D341Med (cell line): ENCODE results near the gene HPCA.

Experiments
- DNase-seq: peaks from one replicate; pipeline ENCODE4 v3.0.0; 2012; ENCODE audit warnings: low spot score

The HPCA gene

DNA sequence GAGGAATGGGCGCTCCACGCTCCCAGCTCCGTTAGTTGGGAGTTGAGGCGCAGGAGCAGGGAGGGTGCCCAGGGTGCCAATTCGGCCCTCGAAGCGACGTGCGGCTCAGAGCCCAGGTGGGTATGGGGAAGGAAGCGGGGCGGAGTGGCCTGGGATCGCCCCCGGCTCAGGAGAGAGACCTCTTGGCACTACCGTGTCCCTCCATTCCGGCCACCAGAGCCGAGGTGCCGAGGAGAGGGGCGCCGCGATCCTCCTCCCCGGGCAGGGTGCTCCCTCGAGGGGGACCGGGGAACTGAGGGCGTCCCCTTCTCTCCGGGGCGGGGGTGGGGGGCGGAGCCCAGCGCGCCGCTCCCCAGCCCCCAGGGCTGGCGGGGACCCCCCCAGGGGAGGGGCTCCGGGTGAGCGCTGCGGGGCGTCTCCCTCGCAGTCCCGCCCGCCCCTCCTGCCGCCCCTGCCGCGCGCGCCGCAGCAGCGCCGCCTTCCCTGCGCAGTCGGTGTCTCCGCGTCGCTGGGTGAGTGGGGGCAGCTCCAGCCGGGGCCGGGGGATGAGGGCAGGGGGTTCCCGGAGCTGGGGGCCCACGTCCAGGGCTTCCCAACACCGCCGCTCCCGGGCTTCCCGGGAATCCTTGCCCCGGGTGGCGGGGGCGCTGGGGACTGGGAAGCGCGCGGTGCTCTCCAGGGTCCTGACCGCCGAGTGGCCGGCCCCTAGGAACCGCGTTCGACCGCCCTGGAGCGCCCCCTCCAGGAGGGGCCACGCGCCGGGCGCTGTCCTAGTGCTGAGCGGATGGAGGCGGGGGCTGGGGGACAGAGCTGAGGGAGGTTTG, at the start of gene HPCA:
Gene HPCA (plus strand): TSS at position 488 of the 824 bp plus-strand sequence. CDS start 2,408 bp downstream, outside the sequence.
- peak; percentile 86 for DNase-seq

- DNase-seq: no peak
These were observed 37.8 kb upstream of the HPCA start for GRCh38 chr1:32848354-32849063.

DNA sequence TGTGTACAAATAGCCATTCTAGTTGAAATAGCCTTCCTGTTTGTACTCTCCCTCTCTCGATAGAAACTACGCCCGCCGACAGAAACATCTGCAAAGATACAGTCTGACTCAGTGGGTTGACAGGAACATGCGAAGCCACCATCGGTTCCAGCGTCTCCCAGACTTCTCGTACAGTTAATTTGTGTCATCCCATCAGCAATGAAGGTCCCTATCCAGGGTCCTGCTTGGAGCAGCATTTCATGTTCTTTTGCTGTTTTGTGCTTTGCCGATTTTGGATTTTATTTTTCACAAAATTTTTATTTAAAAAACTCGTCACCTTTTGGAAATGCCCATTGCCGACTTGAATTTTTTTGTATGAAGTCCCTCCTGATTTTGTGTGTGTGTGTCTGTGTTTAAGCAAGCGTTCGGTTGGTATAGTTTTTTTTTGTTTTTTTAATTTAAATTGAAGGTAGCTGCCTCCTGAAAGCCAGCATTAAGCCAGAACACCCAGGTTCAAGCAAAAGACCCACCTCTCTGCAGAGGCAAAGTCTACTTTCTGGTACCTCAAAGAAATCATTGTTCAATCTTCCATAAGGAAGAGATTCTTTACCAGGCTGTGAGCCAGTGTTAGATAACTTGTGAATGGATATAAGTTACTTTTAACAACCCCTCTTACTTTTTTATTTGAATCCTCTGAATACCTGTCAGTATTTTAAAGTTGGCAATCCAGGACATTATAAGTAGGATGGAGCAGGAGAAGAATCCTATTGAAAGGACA, 30.3 kb upstream of the HPCA start:
- DNase-seq: no peak

DNA sequence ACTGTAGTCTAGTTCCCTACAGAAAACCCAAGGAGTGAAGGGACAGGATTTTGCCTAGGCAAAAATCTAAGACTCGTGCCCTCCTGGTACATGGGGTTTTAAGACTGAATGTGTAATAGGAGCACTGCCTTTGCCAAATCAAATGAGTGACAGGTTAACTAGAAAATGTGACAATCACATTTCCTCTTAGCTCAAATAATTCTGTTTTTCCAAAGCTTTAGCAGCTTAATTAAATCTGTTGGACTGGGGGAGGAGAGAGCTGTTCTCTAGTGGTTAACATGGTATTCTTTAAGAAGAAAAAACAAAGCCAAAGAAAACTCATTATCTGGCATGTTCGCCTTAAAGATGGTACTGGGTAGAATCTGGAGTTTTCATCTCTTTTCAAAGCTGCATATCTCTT, 28.2 kb upstream of the HPCA start:
- DNase-seq: no peak

DNA sequence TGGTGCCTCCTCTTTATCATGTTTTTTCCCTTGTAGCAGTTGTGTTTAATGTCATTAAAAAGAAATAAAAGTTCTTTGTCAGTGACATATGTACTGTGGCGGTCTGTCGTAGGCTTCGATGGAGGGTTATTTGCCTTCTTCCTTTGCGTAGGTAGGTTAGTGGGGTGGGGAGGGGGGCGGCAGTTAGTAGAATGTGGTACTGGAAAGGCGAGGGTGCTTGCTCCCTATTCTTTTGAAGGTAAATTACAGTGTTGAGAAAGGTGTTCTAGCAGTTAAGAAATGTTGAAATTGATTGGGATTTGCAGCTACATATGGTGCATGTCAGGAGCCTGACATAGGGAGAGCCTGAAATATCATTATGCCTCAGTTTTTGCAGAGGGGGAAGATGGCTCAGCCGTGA, 27.5 kb upstream of the HPCA start:
- DNase-seq: no peak

- DNase-seq: no peak
These were observed 26.4 kb upstream of the HPCA start for GRCh38 chr1:32859915-32860314.

- no peak for DNase-seq
These were observed 25.7 kb upstream of the HPCA start for GRCh38 chr1:32860566-32860965.

GRCh38 chr1:32861904-32862695, 24.2 kb upstream of the HPCA start:
- DNase-seq: no peak

DNA sequence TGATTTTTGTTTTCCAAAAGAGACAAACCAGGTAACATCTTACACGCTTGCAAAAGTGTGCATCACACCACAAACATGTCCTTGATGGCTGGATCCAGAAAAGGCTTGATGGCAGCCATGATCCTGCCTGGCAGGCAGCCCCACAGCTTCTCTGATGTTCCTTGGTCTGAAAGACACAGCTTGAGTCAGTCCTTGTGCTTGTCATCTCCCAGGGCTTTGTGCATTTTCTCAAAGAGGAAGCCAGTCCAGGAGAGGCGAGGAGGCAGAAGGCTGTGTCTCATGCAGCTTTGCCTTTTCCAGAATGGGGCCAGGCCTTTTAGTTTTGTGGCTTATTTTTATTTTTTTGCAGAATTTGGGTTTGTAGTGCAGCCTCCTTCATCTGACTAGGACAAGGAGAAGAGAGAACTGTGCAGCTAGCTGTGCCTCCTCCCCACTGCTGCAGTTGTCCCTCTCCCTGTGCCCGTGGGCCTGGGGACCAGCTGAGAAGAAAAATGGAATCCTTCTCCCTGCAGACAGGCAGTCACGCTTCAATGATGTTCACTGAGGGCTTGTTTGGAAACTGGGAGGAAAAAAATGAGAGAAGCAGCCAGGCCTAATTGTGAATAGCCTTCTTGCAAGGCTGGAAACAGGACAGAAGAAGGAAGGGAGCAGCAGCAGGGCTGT, 22.9 kb upstream of the HPCA start:
- no peak for DNase-seq

DNA sequence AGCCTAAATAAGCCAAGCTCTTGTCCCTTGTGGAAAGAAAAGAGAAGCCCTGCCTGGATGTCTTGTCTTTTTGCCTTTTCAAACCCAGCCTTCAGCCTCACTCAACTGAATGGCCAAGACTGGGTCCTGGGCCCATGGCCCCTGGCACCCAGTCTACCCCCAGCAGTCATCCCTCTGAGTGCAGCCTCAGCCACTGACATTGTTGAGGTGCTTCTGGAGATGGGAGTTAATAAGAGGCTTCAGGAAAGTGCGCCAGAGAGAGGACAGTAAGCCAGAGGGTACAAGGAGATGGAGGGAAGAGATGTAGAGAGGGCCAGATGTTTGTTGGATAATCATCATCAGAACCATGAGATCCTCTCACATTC, 22.4 kb upstream of the HPCA start:
- no peak for DNase-seq

- no peak for DNase-seq
These were observed 21.8 kb upstream of the HPCA start for GRCh38 chr1:32864375-32865019.

DNA sequence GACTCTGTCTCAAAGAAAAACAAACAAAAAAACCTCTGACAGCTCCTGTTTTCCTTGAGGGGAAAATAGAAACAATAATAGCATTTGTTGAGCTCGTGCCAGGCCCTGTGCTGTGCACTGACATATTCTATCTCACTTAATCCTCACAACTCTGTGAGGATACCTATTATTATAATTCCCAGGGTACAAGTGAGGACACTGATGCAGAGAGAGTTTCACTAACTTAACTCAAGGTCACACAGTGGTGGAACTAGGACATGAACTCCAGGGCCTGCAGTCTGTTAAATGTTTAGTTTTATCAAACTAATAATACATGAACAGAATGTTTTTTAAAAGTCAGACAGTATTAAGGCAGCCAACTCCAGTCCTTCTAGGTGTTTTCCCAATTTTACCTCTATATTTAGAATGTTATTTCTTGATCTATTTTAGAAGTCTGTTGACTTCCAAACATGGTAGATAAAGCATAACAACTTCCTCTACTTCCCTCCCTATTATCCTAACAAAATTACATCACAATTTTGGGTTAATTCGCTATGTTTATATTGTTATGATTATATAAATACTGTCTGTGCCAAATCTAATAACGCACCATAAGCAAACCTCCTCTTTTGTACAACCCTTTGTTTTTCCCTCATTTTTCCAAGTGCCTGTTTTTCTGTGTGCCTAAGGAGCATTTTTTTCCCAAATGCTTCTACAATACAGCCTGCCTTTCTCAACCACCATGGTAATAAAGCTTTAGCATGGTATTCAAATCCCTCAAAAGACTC, 20.5 kb upstream of the HPCA start:
- DNase-seq: no peak

DNA sequence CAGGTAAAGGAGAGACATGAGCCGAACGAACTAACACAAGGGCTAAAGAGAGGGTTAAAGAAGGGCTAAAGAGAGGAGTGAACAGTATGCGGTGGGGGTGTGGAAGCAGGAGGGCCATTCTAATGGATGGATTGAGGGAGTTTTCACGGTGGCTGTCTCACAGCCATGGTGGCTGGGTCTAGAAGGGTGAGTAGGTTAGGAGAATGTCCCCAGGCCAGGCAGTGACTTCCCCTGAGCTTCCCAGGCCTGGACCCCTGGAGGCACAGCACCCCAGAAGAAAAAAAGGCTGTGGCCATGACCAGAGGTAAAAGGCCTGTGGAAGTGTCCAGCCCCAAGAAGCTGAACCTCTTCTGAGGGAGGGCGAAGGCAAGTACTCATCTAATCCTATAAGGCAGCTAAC, 19.1 kb upstream of the HPCA start:
- no peak for DNase-seq

- no peak for DNase-seq
These were observed 18.6 kb upstream of the HPCA start for GRCh38 chr1:32867671-32868070.

GRCh38 chr1:32868085-32868484, 18.2 kb upstream of the HPCA start:
- DNase-seq: no peak

DNA sequence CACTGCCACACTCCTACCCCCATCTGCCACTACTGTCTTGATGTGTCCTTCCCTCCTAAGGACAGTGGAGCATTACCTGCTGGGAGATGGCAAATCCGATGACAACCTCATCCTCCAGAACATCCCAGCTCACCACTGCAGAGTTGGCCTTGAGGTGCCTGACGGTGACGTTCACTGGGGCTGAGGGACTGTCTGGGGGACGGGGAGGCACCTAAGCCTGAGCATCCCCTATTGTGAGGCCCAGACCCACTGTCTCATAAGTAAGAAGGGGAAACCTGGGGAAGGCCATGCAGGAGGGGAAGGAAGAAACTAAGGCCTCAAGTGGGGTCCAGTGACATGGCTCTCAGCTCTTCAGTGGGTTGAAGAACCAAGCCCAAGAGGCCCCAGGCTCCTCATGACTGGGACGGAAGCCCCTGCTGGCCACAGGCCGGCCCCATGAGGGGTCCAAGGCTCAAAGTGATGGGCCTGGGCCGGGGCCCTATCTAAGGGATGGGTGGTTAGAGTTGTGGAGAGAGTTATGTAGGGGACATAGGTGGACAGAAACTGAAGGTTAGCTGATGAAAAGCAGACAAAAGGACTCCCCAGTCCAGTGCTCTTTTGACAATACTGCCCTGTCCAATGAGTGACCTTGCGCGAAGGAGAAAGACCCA, 17.4 kb upstream of the HPCA start:
- DNase-seq: no peak

DNA sequence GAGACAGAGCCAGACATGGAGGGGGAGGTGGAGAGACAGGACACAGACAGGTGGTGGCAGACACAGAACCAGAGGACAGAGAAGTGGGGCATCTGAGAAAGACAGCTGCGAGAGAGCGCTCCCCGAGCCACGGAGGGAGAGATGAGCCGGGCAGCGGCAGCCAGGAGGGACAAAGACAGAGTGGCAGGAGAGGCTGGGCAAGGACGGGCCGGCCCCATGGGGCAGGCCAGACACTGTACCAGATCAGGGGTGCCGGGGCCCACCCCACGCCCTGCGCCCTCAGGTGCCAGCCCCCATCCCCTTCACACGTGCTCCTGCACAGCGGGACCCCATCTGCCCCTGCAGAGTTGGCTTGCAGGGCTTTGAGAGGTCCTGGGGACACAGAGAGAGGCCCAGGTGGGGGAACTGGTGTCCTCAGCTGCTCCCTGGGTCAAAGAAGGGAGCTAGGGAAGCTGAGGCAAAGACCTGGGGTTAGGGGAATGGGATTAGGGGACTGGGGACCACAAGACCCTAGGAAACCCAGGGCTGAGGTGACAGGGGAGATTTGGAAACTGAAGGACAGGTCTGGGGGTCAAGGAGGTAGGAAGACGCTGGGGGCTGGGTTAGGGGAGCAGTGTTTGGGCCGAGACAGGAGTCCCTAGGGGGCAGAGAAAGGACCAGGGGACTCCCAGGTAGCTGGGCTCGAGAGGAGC, 16.2 kb upstream of the HPCA start:
- DNase-seq: peak; percentile 28

GRCh38 chr1:32870615-32871363, 15.5 kb upstream of the HPCA start, which contains the start of gene FNDC5:
FNDC5 (minus strand) TSS chr1:32870912.
- DNase-seq: peak; percentile 78
